HG02973 (cell line): ENCODE measurements around the gene ZC3H7B.
"Not testable (repeated sequence)": the region's sequence is repeated elsewhere in the genome, so short reads cannot be mapped to it uniquely, and the experiment has no call there.

ENCODE experiments used
- ATAC-seq: cut with Tn5 transposase; IDR thresholded peaks from one replicate; pipeline ENCODE4 v1.9.1; 2021; ENCODE audit warnings: moderate library complexity; ENCODE audit not compliant: unreplicated experiment

The ZC3H7B gene

GRCh38 chr22:41301085-41302020 is at the start of gene ZC3H7B:
ZC3H7B (plus strand) TSS chr22:41301525; CDS start chr22:41320661, 19,136 bp downstream.
- peak; percentile 93 for ATAC-seq

DNA sequence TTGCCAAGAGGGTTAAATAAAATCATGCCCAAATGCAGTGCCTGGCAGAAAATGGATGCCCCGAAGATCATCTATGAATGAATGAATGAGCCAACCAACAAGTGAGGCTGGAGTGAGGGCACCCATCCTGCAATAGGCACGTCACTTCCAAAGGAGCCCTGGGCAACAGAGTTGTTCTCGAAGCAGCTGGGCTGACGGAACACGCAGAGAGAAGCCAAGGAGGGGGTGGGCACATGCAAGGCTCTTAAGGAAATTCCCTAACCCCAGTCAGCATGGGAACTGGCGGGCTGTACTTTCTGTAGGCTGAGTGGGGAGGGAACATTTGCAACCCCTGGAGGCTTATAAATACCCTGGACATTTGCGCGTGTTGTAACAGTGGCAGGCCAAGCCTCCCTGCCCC is 49.0 kb upstream of the ZC3H7B start:
- ATAC-seq, result no peak

GRCh38 chr22:41254230-41254629 is 47.1 kb upstream of the ZC3H7B start:
- no peak for ATAC-seq

GRCh38 chr22:41256254-41257253 is 44.8 kb upstream of the ZC3H7B start:
- no peak for ATAC-seq

DNA sequence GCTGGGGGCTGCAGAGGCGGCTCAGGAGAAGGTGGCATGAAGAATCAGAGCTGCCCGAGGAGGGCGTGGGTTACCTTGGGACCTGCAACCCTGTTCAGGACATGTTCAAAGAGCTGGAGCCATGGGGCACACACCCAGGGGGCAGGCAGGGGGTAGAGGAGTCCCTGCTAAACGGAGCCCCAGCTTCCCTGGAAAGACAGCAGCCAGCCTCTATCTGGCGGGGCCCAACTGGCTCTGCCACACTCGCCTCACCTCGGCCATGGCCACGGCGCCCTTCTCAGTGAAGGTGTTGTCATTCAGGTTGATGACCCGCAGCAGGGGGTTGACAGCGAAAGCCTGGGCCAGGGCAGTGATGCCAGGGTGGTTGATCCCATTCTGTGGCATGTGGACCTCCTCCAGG is 43.6 kb upstream of the ZC3H7B start:
- ATAC-seq, result no peak

GRCh38 chr22:41259756-41260155 is 41.6 kb upstream of the ZC3H7B start:
- not testable (repeated sequence) for ATAC-seq

DNA sequence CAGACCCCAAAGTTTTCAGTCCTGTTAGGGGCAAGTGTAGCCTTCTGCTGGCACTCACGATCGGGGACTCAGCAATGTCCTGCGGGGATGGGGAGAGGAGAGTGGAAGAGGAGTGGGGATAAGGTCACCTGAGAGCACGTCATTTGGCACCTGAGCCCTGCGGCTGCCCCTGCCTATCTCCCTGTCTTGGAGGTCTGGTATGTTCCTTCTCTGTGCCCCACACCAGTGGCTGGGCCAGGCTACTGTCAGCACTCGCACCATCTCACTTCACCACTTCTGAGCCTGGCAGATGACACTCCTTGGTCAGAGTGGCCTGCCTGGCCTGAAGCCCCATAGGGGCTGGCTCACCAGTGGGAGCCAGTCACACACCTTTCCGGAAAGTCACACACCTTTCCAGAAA is 40.5 kb upstream of the ZC3H7B start:
- ATAC-seq, result no peak

DNA sequence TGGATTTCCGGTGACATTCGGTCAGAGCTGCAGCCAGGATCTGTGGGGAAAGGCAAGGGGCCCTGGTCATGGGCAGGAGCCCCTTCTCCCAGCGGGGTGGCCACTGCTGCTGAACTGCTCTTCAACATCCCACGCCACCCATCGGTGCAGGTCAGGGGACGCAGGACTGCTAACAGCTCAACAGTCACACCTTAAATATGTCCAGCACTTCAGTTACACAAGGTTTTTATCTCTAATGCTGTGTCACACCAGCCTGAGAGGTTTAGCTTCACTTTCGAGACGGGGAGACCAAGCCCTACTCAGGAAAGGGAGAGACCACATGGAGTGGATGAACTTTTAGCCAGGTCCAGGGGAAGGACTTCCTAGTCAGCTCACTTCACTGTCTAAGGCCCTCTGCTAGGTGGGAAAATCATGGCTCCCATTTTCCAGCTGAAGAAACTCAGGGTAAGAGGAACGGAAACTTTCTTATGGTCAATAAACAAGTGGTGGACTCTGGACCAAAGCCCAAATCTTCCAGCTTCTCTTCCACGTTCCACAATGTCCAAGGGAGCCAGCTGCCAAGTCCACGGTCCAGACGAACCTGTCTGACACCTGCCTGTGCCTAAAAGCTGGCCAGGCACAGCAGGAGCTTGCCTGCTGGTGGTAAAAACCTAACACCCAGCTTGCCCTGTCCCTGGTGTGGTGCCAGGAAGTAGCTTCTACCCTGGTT is 39.6 kb upstream of the ZC3H7B start:
- ATAC-seq, result no peak

- no peak for ATAC-seq
These were observed 39.0 kb upstream of the ZC3H7B start for GRCh38 chr22:41262250-41262765.

GRCh38 chr22:41263704-41264103 is 37.6 kb upstream of the ZC3H7B start:
- ATAC-seq, result no peak

DNA sequence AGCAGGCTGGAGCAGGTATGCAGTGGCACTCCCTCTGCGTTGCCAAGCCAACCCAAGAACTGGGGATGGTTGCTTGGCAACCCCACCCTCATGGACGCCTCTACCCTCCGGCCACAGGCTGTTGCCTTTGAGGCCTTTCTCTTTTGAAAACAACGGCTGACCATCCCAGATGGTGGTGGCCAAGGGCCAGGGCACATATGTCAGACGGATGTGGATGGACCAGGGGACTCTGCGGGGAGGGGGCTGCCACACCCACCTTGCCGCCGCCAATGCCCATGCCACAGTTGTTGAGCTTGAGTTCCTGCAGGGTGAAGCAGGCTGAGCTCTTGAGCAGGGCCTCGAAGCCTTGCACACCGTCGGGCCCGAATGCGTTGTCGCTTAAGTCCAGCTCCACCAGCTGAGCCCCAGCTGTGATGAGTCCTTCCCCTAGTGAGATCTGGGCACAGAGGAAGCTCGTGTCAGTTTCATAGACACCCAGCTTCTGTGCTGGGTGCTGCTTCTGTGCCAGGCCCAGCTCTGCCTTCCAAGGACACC is 36.9 kb upstream of the ZC3H7B start:
- no peak for ATAC-seq

- no peak for ATAC-seq
These were observed 33.4 kb upstream of the ZC3H7B start for GRCh38 chr22:41267958-41268357.

- ATAC-seq, result no peak
These were observed 29.5 kb upstream of the ZC3H7B start for GRCh38 chr22:41271787-41272186.

GRCh38 chr22:41273128-41273527 is 28.2 kb upstream of the ZC3H7B start:
- ATAC-seq, result no peak

DNA sequence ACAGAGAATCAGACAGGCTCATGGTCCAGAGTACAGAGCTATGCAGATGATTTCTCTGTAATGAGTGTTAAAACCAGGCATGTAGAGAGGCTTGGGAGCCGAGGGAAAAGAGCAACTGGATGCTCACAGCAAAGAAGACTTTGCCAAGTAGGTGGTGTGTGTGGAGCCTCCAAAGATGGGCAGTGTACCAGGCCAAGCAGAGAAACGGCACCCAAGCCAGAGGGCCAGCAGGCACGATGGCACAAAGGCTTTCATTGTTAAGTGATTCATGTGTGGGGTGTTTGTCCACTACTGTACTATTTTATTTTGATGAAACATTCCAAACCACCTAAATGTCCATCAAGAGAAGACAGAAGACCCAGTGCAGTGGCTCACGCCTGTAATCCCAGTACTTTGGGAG is 26.5 kb upstream of the ZC3H7B start:
- ATAC-seq, result no peak

DNA sequence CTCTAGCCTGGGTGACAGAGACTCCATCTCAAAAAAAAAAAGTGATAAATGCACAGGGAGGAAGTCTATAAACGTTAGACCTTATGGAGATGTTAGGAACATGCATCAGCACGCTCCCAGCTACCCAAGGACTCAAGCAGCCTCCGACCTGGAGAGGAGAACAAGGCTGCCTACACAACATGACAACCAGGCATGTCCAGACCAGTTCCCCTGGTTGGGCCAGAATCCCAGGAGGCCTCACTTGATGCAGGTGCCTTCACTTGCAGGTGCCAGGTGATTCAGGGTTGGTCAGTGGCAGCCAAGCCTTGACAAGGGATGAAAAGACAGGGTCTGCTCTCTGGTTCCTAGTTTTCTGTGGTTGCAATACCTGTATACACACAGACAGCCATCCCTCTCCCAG is 21.3 kb upstream of the ZC3H7B start:
- no peak for ATAC-seq

DNA sequence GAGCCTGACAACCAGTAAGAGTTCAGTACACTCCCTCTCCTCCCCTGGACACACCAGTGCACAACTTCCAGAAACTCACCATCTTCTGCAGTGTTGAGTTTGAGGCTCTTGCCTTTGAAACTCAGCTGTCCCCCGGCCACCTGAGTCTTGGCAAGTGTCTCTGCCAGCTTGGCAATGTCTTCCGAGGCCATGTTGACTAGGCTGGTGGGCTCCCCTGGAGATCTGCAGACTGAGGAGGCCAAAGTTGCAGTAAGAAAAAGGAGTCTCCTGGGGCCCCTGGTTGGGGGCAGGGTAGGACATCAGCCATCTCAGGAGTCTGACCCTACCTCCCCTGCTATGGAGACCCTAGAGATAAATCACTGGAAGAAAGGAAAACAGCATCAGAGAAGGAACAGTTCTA is 20.5 kb upstream of the ZC3H7B start:
- no peak for ATAC-seq

DNA sequence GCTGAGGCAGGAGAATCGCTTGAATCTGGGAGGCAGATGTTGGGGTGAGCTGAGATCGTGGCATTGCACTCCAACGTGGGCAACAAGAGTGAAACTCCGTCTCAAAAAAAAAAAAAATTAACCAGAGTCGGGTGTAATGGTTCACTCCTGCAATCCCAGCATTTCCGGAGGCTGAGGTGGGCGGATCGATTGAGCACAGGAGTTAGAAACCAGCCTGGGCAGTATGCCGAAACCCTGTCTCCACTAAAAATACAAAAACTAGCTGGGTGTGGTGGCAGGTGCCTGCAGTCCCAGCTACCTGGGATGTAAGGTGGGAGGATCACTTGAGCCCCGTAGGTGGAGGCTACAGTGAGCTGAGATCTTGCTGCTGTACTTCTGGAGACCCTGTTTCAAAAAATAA is 16.9 kb upstream of the ZC3H7B start:
- no peak for ATAC-seq

- ATAC-seq, result peak; percentile 20
These were observed 15.9 kb upstream of the ZC3H7B start for GRCh38 chr22:41285441-41285819.

GRCh38 chr22:41285820-41286638 is 15.3 kb upstream of the ZC3H7B start, which contains the start of gene RANGAP1:
RANGAP1 (minus strand) TSS chr22:41286187; CDS start chr22:41281044, 5,143 bp downstream.
- peak; percentile 88 for ATAC-seq
